22Rv1 (cell line): Measurements from ENCODE around the gene PPP2R5C.

Experiments
- H3K27ac ChIP-seq: fragments of 450-650 bp; 2 replicates; pipeline ENCODE4 v1.5.1; 2017
- CTCF ChIP-seq: fragments of 450-650 bp; IDR thresholded peaks from 2 replicates; pipeline ENCODE4 v1.5.1; 2017; ENCODE audit warnings: mild to moderate bottlenecking
- ZFX ChIP-seq: fragments of 450-650 bp; IDR thresholded peaks from 2 replicates; pipeline ENCODE4 v1.6.1; 2017; ENCODE audit warnings: antibody characterized with exemption, borderline replicate concordance

Gene PPP2R5C

GRCh38 chr14:101810897-101811621 is 49.5 kb downstream of the PPP2R5C start:
- peak overlapping the region; percentile 99 for H3K27ac ChIP-seq
- no peak for TF ChIP-seq CTCF
- TF ChIP-seq ZFX, result no peak

- no peak overlapping the region for H3K27ac ChIP-seq
- no peak for TF ChIP-seq ZFX
- TF ChIP-seq CTCF, result no peak
These were observed 50.6 kb downstream of the PPP2R5C start for GRCh38 chr14:101812071-101812470.

- TF ChIP-seq CTCF (no peak), ZFX (no peak)
- H3K27ac ChIP-seq, result no peak overlapping the region
These were observed 51.8 kb downstream of the PPP2R5C start for GRCh38 chr14:101813171-101813759.

GRCh38 chr14:101813833-101814232 is 52.3 kb downstream of the PPP2R5C start:
- no peak for TF ChIP-seq CTCF
- TF ChIP-seq ZFX, result no peak

GRCh38 chr14:101814934-101815333 is 53.4 kb downstream of the PPP2R5C start:
- no peak overlapping the region for H3K27ac ChIP-seq
- TF ChIP-seq ZFX (no peak), CTCF (no peak)

More at GRCh38 chr14:101813833-101814232, 52.3 kb downstream of the PPP2R5C start:
- H3K27ac ChIP-seq, result no peak overlapping the region

- no peak overlapping the region for H3K27ac ChIP-seq
- TF ChIP-seq CTCF, result no peak
These were observed 54.5 kb downstream of the PPP2R5C start for GRCh38 chr14:101815994-101816393.

GRCh38 chr14:101817501-101818001 is 56.0 kb downstream of the PPP2R5C start:
- H3K27ac ChIP-seq, result no peak overlapping the region
- TF ChIP-seq CTCF (no peak), ZFX (no peak)
